Astrocyte (in vitro differentiated cells and primary cell): ENCODE measurements around the gene ST6GALNAC2. TPM values are rescaled to one million over a fixed set of nuclear protein-coding genes. Genes with fewer than 3 reads are reported as not detected.
A peak's percentile ranks its signal among the peaks of the same experiment; 100 is the strongest.

Source experiments
- DNase-seq: peaks from one replicate; pipeline ENCODE4 v3.0.0-alpha.2; 2010; ENCODE audit warnings: low read depth
- FAIRE-seq: peaks from 2 replicates; lab custom pipeline; 2011; peaks lifted over from hg19 to GRCh38; lab: Jason Lieb, UNC
- H2AFZ ChIP-seq: 2 replicates; pipeline ENCODE4 v1.6.0; 2012; ENCODE audit warnings: low read depth, low read length, inconsistent platforms
- H3K27ac ChIP-seq: 2 replicates; pipeline ENCODE4 v1.5.1; 2011; ENCODE audit warnings: low read depth, low read length, inconsistent platforms
- H3K27me3 ChIP-seq: 2 replicates; pipeline ENCODE4 v1.6.0; 2011; ENCODE audit warnings: low read length, inconsistent platforms; ENCODE audit not compliant: insufficient read depth
- H3K36me3 ChIP-seq: 2 replicates; pipeline ENCODE4 v1.5.1; 2011; ENCODE audit warnings: low read length, inconsistent platforms; ENCODE audit not compliant: insufficient read depth
- H3K4me1 ChIP-seq: 2 replicates; pipeline ENCODE4 v1.5.1; 2011; ENCODE audit warnings: low read length, inconsistent platforms; ENCODE audit not compliant: insufficient read depth
- H3K4me2 ChIP-seq: 2 replicates; pipeline ENCODE4 v1.6.0; 2012; ENCODE audit warnings: low read length, inconsistent platforms
- H3K4me3 ChIP-seq: 2 replicates; pipeline ENCODE4 v1.5.1; 2011; ENCODE audit warnings: low read depth, mild to moderate bottlenecking, low read length, inconsistent platforms; ENCODE audit not compliant: insufficient read depth
- H3K79me2 ChIP-seq: 2 replicates; pipeline ENCODE4 v1.6.0; 2012; ENCODE audit warnings: mild to moderate bottlenecking, low read length, inconsistent platforms; ENCODE audit not compliant: insufficient read depth
- H3K9ac ChIP-seq: 2 replicates; pipeline ENCODE4 v1.6.0; 2012; ENCODE audit warnings: mild to moderate bottlenecking, low read length, inconsistent platforms
- H3K9me3 ChIP-seq: 2 replicates; pipeline ENCODE4 v1.5.1; 2012; ENCODE audit warnings: low read depth, mild to moderate bottlenecking, low read length, inconsistent platforms; ENCODE audit not compliant: insufficient read depth
- H4K20me1 ChIP-seq: 2 replicates; pipeline ENCODE4 v1.6.0; 2012; ENCODE audit warnings: low read length, inconsistent platforms; ENCODE audit not compliant: insufficient read depth
- H3K27ac Mint-ChIP-seq: one replicate; pipeline ENCODE4 v1.8.0; 2021; ENCODE audit warnings: mild to moderate bottlenecking, mixed read lengths; ENCODE audit not compliant: unreplicated experiment
- H3K27me3 Mint-ChIP-seq: one replicate; pipeline ENCODE4 v1.8.0; 2021; ENCODE audit warnings: low read depth, mixed read lengths; ENCODE audit not compliant: unreplicated experiment
- H3K36me3 Mint-ChIP-seq: one replicate; pipeline ENCODE4 v1.8.0; 2021; ENCODE audit warnings: low read depth, mixed read lengths; ENCODE audit not compliant: unreplicated experiment
- H3K4me1 Mint-ChIP-seq: one replicate; pipeline ENCODE4 v1.8.0; 2021; ENCODE audit warnings: low read depth, mixed read lengths; ENCODE audit not compliant: unreplicated experiment
- H3K4me3 Mint-ChIP-seq: one replicate; pipeline ENCODE4 v1.8.0; 2021; ENCODE audit warnings: mild to moderate bottlenecking, moderate library complexity, mixed read lengths; ENCODE audit not compliant: unreplicated experiment
- H3K9me3 Mint-ChIP-seq: one replicate; pipeline ENCODE4 v1.8.0; 2021; ENCODE audit warnings: mild to moderate bottlenecking, mixed read lengths; ENCODE audit not compliant: unreplicated experiment
- EZH2 ChIP-seq: IDR thresholded peaks from 2 replicates; pipeline ENCODE4 v1.6.1; 2012; ENCODE audit warnings: mild to moderate bottlenecking, low read length, inconsistent platforms; ENCODE audit not compliant: insufficient read depth
- total RNA-seq: library from RNA; stranded (reverse); gene quantifications from 2 replicates; pipeline ENCODE4 v1.2.1, GENCODE V29; 2021
- TF ChIP-seq, protein P1 (sequence below): IDR thresholded peaks from 2 replicates; pipeline ENCODE4 v1.5.1; 2011; ENCODE audit warnings: low read depth, mild to moderate bottlenecking, inconsistent platforms, low read length, moderate library complexity; ENCODE audit not compliant: insufficient read depth

Gene ST6GALNAC2
- total RNA-seq, 1 donor from 2014 or later: 0.79 TPM

DNA sequence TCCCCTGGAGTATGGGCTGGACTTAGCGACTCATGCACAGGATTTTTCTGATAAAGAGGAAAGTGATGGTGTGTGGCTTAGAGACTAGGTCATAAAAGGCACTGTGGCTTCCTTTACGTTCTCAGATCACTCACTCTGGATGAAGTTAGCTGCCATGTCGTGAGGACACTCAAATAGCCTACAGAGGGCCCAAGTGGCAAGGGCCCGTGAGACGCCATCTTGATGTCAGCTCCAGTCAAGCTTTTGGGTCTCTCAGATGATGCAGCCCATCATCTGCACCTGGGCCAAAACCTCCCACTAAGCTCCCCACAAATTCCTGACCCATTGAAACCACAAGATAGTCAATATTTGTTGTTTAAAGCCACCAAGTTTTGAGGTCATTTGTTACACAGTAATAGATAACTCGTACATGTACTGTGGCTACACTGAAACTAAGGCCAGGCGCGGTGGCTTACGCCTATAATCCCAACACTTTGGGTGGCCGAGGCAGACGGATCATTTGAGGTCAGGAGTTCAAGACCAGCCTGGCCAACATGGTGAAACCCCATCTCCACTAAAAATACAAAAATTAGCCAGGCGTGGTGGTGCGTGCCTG is 14.7 kb downstream of the ST6GALNAC2 start:
- Mint-ChIP-seq H3K36me3 (peaks cover 9% of the 10 kb centered on the region), H3K27ac (no peak overlapping the region), H3K4me3 (no peak overlapping the region), H3K4me1 (peaks cover 5% of the 10 kb centered on the region), H3K27me3 (peaks cover 5% of the 10 kb centered on the region), H3K9me3 (no peaks in the 10 kb centered on the region)
- Histone ChIP-seq H3K79me2 (no peaks in the 10 kb centered on the region), H3K4me2 (no peak overlapping the region), H3K4me3 (no peak overlapping the region), H3K9ac (no peak overlapping the region), H3K27ac (no peak overlapping the region), H3K4me1 (peaks cover 4% of the 10 kb centered on the region), H3K9me3 (no peaks in the 10 kb centered on the region), H4K20me1 (peaks cover 27% of the 10 kb centered on the region), H2AFZ (no peak overlapping the region), H3K36me3 (no peaks in the 10 kb centered on the region), H3K27me3 (no peaks in the 10 kb centered on the region)
- TF ChIP-seq, protein P1, sequence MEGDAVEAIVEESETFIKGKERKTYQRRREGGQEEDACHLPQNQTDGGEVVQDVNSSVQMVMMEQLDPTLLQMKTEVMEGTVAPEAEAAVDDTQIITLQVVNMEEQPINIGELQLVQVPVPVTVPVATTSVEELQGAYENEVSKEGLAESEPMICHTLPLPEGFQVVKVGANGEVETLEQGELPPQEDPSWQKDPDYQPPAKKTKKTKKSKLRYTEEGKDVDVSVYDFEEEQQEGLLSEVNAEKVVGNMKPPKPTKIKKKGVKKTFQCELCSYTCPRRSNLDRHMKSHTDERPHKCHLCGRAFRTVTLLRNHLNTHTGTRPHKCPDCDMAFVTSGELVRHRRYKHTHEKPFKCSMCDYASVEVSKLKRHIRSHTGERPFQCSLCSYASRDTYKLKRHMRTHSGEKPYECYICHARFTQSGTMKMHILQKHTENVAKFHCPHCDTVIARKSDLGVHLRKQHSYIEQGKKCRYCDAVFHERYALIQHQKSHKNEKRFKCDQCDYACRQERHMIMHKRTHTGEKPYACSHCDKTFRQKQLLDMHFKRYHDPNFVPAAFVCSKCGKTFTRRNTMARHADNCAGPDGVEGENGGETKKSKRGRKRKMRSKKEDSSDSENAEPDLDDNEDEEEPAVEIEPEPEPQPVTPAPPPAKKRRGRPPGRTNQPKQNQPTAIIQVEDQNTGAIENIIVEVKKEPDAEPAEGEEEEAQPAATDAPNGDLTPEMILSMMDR: no peak
- no peak for TF ChIP-seq EZH2
- DNase-seq: no peak
- no peak for FAIRE-seq

GRCh38 chr17:76570457-76570856 is 15.2 kb downstream of the ST6GALNAC2 start:
- H3K4me2 ChIP-seq: no peak overlapping the region
- H3K4me1 Mint-ChIP-seq: peaks cover 6% of the 10 kb centered on the region
- peaks cover 11% of the 10 kb centered on the region for H3K36me3 Mint-ChIP-seq
- H3K27ac ChIP-seq: no peak overlapping the region
- no peaks in the 10 kb centered on the region for H3K9me3 ChIP-seq
- H3K4me3 ChIP-seq: no peak overlapping the region
- peaks cover 3% of the 10 kb centered on the region for H3K79me2 ChIP-seq
- TF ChIP-seq, protein P1: no peak
- no peak for TF ChIP-seq EZH2
- peaks cover 5% of the 10 kb centered on the region for H3K27me3 Mint-ChIP-seq
- H3K9me3 Mint-ChIP-seq: no peaks in the 10 kb centered on the region
- H3K36me3 ChIP-seq: peaks cover 5% of the 10 kb centered on the region
- DNase-seq (no peak), FAIRE-seq (no peak)
- no peaks in the 10 kb centered on the region for H3K27me3 ChIP-seq
- H3K9ac ChIP-seq: no peak overlapping the region
- no peak overlapping the region for H3K4me3 Mint-ChIP-seq
- H2AFZ ChIP-seq: no peak overlapping the region
- H3K27ac Mint-ChIP-seq: no peak overlapping the region
- H3K4me1 ChIP-seq: peaks cover 4% of the 10 kb centered on the region
- peaks cover 32% of the 10 kb centered on the region for H4K20me1 ChIP-seq

- H3K4me2 ChIP-seq: peak overlapping the region; percentile 19
- no peaks in the 10 kb centered on the region for H3K27me3 ChIP-seq
- peaks cover 2% of the 10 kb centered on the region for H3K27me3 Mint-ChIP-seq
- H3K9ac ChIP-seq: no peak overlapping the region
- TF ChIP-seq EZH2: no peak
- TF ChIP-seq, protein P1: no peak
- peaks cover 40% of the 10 kb centered on the region for H4K20me1 ChIP-seq
- H3K9me3 ChIP-seq: no peaks in the 10 kb centered on the region
- no peak overlapping the region for H3K4me3 Mint-ChIP-seq
- H3K79me2 ChIP-seq: peaks cover 4% of the 10 kb centered on the region
- H3K27ac ChIP-seq: no peak overlapping the region
- no peaks in the 10 kb centered on the region for H3K9me3 Mint-ChIP-seq
- H2AFZ ChIP-seq: peak overlapping the region; percentile 18
- no peak overlapping the region for H3K4me3 ChIP-seq
- H3K4me1 ChIP-seq: peaks cover 4% of the 10 kb centered on the region
- no peak for DNase-seq
- H3K4me1 Mint-ChIP-seq: peaks cover 11% of the 10 kb centered on the region
- H3K36me3 Mint-ChIP-seq: peaks cover 14% of the 10 kb centered on the region
- FAIRE-seq: no peak
- H3K36me3 ChIP-seq: peaks cover 11% of the 10 kb centered on the region
- H3K27ac Mint-ChIP-seq: no peak overlapping the region
Measured at GRCh38 chr17:76569607-76570279, 15.9 kb downstream of the ST6GALNAC2 start.
